A204.1 (cell line): ENCODE measurements around the gene ADGRB3.
"Not testable (repeated sequence)": the region's sequence is repeated elsewhere in the genome, so short reads cannot be mapped to it uniquely, and the experiment has no call there.

Source experiments
- FAIRE-seq: peaks from 2 replicates; lab custom pipeline; 2012; peaks lifted over from hg19 to GRCh38; lab: Jason Lieb, UNC

The ADGRB3 gene

GRCh38 chr6:69265706-69266105 is 630.6 kb downstream of the ADGRB3 start:
- no peak for FAIRE-seq

- FAIRE-seq, result no peak
These were observed 641.1 kb downstream of the ADGRB3 start for GRCh38 chr6:69276204-69276603.

- no peak for FAIRE-seq
These were observed 644.7 kb downstream of the ADGRB3 start for GRCh38 chr6:69279805-69280204.

- no peak for FAIRE-seq
These were observed 645.8 kb downstream of the ADGRB3 start for GRCh38 chr6:69280858-69281257.

- FAIRE-seq, result no peak
These were observed 649.2 kb downstream of the ADGRB3 start for GRCh38 chr6:69284176-69284730.

GRCh38 chr6:69285054-69285453 is 650.0 kb downstream of the ADGRB3 start:
- no peak for FAIRE-seq

GRCh38 chr6:69286331-69286730 is 651.2 kb downstream of the ADGRB3 start:
- FAIRE-seq, result no peak

GRCh38 chr6:69288198-69288597 is 653.1 kb downstream of the ADGRB3 start:
- not testable (repeated sequence) for FAIRE-seq

GRCh38 chr6:69289689-69290495 is 654.8 kb downstream of the ADGRB3 start:
- no peak for FAIRE-seq

- no peak for FAIRE-seq
These were observed 658.4 kb downstream of the ADGRB3 start for GRCh38 chr6:69293471-69293870.

GRCh38 chr6:69294407-69294806 is 659.3 kb downstream of the ADGRB3 start:
- FAIRE-seq, result no peak

GRCh38 chr6:69294862-69295261 is 659.8 kb downstream of the ADGRB3 start:
- no peak for FAIRE-seq

- FAIRE-seq, result no peak
These were observed 668.3 kb downstream of the ADGRB3 start for GRCh38 chr6:69303382-69303781.

- FAIRE-seq, result no peak
These were observed 670.4 kb downstream of the ADGRB3 start for GRCh38 chr6:69305456-69305855.

GRCh38 chr6:69308584-69308983 is 673.5 kb downstream of the ADGRB3 start:
- no peak for FAIRE-seq

- FAIRE-seq, result no peak
These were observed 676.8 kb downstream of the ADGRB3 start for GRCh38 chr6:69311888-69312287.

- FAIRE-seq, result no peak
These were observed 678.9 kb downstream of the ADGRB3 start for GRCh38 chr6:69314001-69314400.

- no peak for FAIRE-seq
These were observed 679.4 kb downstream of the ADGRB3 start for GRCh38 chr6:69314531-69314930.

GRCh38 chr6:69331886-69332285 is 696.8 kb downstream of the ADGRB3 start:
- FAIRE-seq, result no peak

- FAIRE-seq, result no peak
These were observed 702.2 kb downstream of the ADGRB3 start for GRCh38 chr6:69337311-69337710.

GRCh38 chr6:69338431-69339162 is 703.5 kb downstream of the ADGRB3 start:
- FAIRE-seq, result no peak

- FAIRE-seq, result no peak
These were observed 704.1 kb downstream of the ADGRB3 start for GRCh38 chr6:69339163-69339550.

GRCh38 chr6:69340196-69340595 is 705.1 kb downstream of the ADGRB3 start:
- FAIRE-seq, result no peak
